GM19043 (cell line): ENCODE data around the gene MRPS11.
"Not testable (repeated sequence)": the region's sequence is repeated elsewhere in the genome, so short reads cannot be mapped to it uniquely, and the experiment has no call there.

Source experiments
- ATAC-seq: cut with Tn5 transposase; IDR thresholded peaks from one replicate; pipeline ENCODE4 v1.9.1; 2021; ENCODE audit warnings: low read depth; ENCODE audit not compliant: unreplicated experiment

Gene MRPS11

GRCh38 chr15:88487796-88488523 is 20.5 kb downstream of the MRPS11 start:
- no peak for ATAC-seq

GRCh38 chr15:88489321-88489720 is 21.8 kb downstream of the MRPS11 start:
- ATAC-seq = no peak

- ATAC-seq = no peak
Observed at GRCh38 chr15:88490036-88490435, 22.5 kb downstream of the MRPS11 start.

GRCh38 chr15:88491158-88491557 is 23.6 kb downstream of the MRPS11 start:
- no peak for ATAC-seq

GRCh38 chr15:88493844-88494243 is 26.3 kb downstream of the MRPS11 start:
- no peak for ATAC-seq

GRCh38 chr15:88497109-88497765 is 29.7 kb downstream of the MRPS11 start:
- no peak for ATAC-seq

- no peak for ATAC-seq
Observed at GRCh38 chr15:88498996-88499395, 31.5 kb downstream of the MRPS11 start.

GRCh38 chr15:88504445-88504844 is 36.9 kb downstream of the MRPS11 start:
- no peak for ATAC-seq

- no peak for ATAC-seq
Observed at GRCh38 chr15:88505721-88506120, 38.2 kb downstream of the MRPS11 start.

GRCh38 chr15:88506628-88507027 is 39.1 kb downstream of the MRPS11 start:
- no peak for ATAC-seq

- no peak for ATAC-seq
Observed at GRCh38 chr15:88509321-88509720, 41.8 kb downstream of the MRPS11 start.

GRCh38 chr15:88509964-88510363 is 42.5 kb downstream of the MRPS11 start:
- ATAC-seq = no peak

- ATAC-seq = no peak
Observed at GRCh38 chr15:88511161-88511560, 43.7 kb downstream of the MRPS11 start.

GRCh38 chr15:88512078-88512477 is 44.6 kb downstream of the MRPS11 start:
- no peak for ATAC-seq

GRCh38 chr15:88512601-88513000 is 45.1 kb downstream of the MRPS11 start:
- no peak for ATAC-seq

GRCh38 chr15:88513195-88513594 is 45.7 kb downstream of the MRPS11 start:
- no peak for ATAC-seq

- ATAC-seq = no peak
Observed at GRCh38 chr15:88518903-88519302, 51.4 kb downstream of the MRPS11 start.

- not testable (repeated sequence) for ATAC-seq
Observed at GRCh38 chr15:88524094-88524493, 56.6 kb downstream of the MRPS11 start.

GRCh38 chr15:88525418-88525817 is 57.9 kb downstream of the MRPS11 start:
- no peak for ATAC-seq

- no peak for ATAC-seq
Observed at GRCh38 chr15:88526247-88526879, 58.9 kb downstream of the MRPS11 start.

- ATAC-seq = no peak
Observed at GRCh38 chr15:88529021-88529630, 61.6 kb downstream of the MRPS11 start.
